Loucy (cell line): ENCODE data around the gene KCNH1.

Experiments
- EZH2phosphoT487 ChIP-seq: fragments of 200-600 bp; IDR thresholded peaks from 2 replicates; pipeline ENCODE4 v1.6.1; 2018; ENCODE audit warnings: antibody characterized with exemption, mild to moderate bottlenecking, moderate library complexity, borderline replicate concordance
- TF ChIP-seq, protein P1 (sequence below): fragments of 200-600 bp; sonication (generic); conservative IDR thresholded peaks from 2 replicates; pipeline ENCODE4 v1.5.1; 2014; ENCODE audit warnings: mild to moderate bottlenecking, antibody characterized with exemption, low read length

DNA sequence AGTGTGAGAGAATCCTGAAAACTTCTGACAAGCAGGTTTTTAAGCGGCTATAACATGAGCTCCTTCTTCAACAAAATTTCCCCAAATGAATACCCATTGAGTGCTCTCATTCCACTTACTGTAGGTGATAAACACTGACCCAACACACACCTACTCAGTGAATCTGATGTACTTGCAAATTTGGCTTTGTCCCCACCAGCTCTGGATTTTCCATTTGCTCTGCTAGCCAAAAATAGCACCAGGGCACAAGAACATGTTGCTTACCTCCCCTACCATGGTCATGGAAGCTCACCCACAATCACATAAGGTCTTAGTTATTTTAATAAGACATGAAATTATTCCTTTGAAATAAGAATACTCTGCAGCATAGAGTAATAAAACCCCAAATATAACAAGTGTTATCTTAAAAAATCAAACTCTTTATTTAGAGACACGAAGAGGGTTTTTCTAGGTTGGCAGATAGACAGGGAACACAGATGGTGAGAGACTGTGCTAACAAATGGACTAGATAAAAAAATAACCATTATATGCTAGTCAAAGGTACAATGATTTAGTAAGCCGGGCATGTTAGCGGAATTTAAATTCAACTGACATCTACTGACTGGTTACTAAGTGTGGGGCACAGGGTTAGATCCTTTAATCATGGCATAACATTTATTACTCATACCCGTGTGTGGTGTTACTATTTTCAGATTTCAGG, 291.9 kb downstream of the KCNH1 start:
- TF ChIP-seq, protein P1, sequence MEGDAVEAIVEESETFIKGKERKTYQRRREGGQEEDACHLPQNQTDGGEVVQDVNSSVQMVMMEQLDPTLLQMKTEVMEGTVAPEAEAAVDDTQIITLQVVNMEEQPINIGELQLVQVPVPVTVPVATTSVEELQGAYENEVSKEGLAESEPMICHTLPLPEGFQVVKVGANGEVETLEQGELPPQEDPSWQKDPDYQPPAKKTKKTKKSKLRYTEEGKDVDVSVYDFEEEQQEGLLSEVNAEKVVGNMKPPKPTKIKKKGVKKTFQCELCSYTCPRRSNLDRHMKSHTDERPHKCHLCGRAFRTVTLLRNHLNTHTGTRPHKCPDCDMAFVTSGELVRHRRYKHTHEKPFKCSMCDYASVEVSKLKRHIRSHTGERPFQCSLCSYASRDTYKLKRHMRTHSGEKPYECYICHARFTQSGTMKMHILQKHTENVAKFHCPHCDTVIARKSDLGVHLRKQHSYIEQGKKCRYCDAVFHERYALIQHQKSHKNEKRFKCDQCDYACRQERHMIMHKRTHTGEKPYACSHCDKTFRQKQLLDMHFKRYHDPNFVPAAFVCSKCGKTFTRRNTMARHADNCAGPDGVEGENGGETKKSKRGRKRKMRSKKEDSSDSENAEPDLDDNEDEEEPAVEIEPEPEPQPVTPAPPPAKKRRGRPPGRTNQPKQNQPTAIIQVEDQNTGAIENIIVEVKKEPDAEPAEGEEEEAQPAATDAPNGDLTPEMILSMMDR = no peak
- TF ChIP-seq EZH2phosphoT487 = no peak
